HG02588 (cell line): ENCODE measurements around the gene POT1.
A peak's percentile ranks its signal among the peaks of the same experiment; 100 is the strongest.

Experiments used
- ATAC-seq: cut with Tn5 transposase; IDR thresholded peaks from one replicate; pipeline ENCODE4 v1.9.1; 2021; ENCODE audit warnings: mild to moderate bottlenecking, moderate library complexity; ENCODE audit not compliant: unreplicated experiment

Gene POT1

DNA sequence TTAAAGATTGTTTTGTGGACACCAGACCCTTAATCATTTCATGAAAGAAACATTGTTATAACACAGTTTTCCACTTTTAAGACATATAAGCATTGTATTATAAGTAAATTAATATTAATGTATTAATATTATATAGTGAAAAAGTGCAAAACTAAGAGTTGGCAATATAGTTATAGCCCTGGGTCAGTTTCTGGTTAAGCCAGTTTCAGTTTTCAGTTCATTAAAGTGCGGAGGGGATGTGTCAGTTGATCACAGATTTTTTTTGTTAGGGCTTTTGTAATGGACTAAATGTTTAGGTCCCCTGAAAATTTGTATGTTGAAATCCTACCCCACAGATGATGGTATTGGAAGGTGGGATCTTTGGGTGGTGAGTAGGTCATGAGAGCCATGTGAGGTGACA, 118.3 kb downstream of the POT1 start:
- ATAC-seq = no peak

GRCh38 chr7:124810605-124811004, 119.0 kb downstream of the POT1 start:
- no peak for ATAC-seq

DNA sequence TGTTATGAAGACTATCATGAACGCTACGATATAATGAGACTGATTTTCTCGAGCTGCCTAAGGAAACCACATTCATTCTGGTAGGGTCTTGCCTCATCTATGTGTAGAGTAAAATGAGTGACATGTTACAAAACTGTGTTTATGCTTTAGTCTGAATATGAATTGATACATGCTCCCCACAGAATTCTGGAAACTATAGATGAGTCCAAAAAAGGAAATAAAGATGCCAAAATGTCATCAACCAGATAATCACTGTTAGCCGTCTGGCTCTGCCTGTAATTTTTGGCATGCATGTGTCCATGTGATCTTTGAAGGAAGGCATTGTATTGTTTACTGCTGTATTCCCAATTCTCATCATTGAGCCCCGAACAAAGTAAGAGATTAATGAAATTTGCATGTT, 121.4 kb downstream of the POT1 start:
- ATAC-seq = no peak

DNA sequence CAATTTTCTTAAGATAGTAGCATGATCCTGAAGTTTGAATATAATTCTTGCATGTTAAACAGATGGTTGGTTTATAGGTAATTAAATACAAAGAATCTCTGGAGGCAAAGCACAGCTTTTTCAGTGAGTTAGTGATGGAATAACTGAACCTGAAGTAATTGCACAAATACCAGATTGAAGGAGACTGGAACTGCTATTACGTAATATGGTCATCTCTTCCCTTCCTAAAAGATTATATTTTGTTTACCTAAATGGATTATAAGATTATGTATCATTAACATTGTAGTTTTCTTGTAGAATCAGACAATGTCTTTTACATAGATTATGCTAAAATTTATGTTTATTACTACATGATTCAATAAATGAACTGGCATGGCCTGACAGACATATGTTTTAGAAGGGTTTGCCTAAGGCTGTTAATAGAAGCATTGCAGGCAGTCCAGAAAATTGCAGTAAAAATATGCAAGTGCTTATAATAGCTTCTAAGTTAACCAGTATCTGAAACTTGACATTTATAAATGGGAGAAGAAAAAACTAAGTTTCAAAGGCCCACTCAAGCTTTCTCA, 128.2 kb downstream of the POT1 start:
- ATAC-seq = no peak

- no peak for ATAC-seq
These were observed 129.2 kb downstream of the POT1 start for GRCh38 chr7:124800386-124800785.

GRCh38 chr7:124799448-124799847, 130.2 kb downstream of the POT1 start:
- ATAC-seq = no peak

DNA sequence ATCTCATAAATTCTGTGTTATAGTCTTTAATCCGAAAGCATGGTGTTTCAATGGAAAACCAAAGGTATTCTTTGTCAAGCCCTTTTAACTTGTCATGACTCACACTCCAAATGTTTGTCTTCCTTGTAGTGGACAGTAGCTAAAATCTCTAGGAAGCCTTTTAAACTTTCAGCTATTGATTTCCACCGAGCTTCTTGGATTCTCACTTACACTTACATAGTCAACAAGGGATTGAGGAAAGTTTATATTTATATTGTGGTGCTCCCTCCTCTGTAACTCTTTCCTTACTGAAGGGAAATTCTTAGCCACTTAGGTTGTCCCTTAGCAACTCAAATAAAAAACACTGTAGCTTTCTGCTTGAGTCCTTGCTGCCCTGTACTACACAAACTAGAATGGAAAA, 132.9 kb downstream of the POT1 start:
- no peak for ATAC-seq

DNA sequence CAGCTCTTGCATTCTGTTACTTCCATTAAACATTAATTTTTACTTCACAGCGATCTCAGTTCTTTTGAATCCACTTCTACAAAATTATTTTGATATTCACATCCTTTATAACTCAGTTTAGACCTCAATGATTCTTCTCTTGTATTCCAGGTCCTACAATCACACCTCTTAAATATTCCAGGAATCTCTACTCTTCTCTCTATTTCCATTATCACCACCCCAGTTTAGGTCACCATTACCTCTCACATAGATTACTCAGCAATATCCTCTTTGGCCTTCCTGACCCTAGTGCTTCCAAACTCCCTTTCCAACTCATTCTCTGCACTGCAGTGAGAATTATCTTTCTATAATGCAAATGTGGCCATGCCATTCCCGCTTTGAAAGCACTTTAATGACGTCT, 136.9 kb downstream of the POT1 start:
- ATAC-seq = no peak

GRCh38 chr7:124792002-124792401, 137.6 kb downstream of the POT1 start:
- no peak for ATAC-seq

DNA sequence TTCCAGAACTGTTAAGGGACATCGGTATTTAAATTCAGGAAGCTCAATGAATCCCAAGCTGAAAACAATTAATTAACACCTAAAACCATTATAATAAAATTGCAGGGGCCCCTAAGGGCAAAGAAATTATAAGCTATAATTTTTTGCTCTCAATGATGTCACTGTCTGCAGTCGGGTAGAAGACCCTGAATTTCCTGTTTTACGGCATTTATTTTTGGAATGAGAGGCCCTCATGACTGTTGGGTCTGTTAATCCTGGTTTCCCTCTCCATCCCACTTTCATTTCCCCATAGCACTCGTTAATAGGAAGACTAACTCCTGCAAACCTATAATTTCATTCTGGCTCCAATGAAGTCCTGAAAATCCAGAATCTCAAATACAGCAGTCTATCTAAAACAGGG, 138.2 kb downstream of the POT1 start:
- no peak for ATAC-seq

- ATAC-seq = no peak
These were observed 139.0 kb downstream of the POT1 start for GRCh38 chr7:124790645-124791044.

GRCh38 chr7:124785994-124786393, 143.6 kb downstream of the POT1 start:
- ATAC-seq = no peak

DNA sequence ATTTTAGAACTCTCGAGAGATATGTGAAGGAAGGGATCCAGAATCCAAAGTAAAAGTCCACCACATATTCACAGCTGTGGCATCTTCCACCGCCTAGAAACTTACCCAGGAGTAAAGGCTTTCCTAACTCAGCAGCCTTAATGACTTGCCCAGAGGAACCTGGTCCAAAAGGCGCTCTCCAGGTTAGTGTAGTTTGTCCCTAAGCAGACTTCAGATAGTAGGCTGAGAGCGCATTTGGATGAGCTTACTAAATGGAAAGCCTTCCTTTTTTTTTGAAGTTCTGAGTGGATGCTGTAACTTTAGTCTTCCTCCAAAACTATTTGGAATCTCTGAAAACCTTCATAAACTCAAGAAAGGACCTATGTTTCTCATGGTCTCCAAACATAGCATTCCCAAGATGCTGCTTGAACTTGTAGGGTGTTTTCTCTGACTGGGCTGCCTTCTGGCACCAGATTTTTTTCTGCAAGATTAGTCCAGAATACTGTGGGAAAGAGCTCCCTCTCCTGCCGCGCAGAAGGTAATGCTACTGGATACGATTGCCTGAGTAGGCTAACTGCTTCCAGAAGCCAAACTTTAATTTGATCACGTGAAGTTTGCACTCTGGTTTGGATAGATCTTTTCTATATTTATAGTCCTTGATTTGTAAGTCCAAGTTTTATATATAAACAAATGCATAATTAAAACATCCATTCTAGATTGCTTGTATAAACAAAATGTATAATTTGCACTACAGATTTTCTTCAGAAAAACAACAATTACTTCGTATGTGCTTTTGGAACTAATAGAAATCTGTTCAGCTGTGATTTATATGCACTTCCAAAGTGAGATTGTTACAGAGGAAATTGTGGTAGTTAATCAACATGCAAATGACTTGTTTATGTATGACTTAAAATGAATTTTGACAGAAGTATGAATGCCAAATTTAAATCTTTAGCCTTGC, 144.5 kb downstream of the POT1 start:
- ATAC-seq = peak; percentile 63

GRCh38 chr7:124783271-124783670, 146.4 kb downstream of the POT1 start:
- ATAC-seq = no peak

DNA sequence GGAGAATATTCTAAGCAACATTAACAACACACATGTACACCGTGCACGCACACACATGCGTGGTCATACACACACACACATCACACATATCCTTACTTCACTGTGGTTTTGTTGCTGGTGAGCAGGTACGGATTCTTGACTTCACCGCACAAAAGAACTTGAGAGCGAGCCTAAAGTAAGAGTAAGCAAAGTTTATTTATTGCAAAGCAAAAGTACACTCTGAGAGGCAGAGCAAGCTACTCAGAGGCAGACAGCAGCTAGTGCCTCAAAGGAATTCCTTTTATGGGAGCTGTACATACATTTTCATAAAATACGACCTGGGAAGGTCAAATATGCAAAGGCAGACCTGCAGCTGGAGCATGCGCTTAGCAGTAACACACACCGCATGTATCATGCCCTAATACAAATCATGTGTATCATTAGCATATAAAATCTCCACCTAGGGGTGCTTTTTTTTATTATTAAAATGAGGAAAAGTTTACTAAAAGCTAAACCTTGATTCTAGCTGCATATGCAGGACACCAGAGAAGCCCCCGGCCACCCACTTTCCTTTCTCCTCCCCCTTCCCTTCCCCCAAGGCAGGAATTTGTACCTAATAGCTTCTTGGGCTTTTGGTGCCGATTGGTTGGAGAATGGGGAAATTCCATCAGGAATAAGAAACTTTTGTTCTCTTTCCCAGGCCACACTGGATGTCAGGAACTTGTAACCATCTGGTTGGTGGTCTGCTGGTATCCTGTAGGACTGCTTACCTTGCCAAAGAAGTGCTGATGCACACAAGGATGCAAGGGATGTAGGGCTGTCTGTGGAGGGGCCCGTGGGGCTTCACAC, 147.5 kb downstream of the POT1 start:
- no peak for ATAC-seq

DNA sequence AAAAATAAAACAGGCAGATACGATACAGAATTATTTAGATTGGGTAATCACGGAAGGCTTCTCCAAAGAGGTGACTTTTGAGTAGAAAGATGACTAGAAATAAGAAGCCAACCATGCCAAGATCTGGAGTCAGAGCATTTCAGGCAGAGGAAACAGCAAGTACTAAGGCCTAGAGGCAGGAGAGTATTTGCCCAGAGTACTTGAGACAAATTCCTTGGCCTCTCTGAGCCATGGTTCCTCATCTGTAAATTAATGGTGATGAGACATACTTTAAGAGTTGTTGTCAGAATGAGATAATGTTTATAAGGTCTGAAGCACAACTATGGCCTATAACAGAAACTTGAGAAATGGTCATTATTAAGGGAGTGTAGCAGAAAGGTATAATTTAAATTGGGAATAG, 148.2 kb downstream of the POT1 start:
- ATAC-seq = no peak

DNA sequence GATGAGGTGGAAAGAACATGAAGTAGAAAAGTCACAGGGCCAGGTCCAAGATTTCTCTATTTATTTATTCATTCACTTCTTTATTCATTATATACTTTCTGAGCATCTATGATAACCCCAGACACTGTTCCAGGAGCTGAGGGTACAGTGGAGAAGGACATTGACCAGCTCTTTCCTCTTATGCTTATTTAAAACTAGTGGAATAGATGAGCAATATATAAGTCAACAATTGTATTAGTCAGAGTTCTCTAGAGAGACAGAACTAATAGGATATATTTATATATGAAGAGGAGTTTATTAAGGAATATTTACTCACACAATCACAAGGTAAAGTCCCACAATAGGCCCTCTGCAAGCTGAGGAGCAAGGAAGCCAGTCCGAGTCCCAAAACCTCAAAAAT, 149.0 kb downstream of the POT1 start:
- no peak for ATAC-seq

- ATAC-seq = no peak
These were observed 149.6 kb downstream of the POT1 start for GRCh38 chr7:124780056-124780455.

GRCh38 chr7:124779620-124780019, 150.0 kb downstream of the POT1 start:
- ATAC-seq = no peak

DNA sequence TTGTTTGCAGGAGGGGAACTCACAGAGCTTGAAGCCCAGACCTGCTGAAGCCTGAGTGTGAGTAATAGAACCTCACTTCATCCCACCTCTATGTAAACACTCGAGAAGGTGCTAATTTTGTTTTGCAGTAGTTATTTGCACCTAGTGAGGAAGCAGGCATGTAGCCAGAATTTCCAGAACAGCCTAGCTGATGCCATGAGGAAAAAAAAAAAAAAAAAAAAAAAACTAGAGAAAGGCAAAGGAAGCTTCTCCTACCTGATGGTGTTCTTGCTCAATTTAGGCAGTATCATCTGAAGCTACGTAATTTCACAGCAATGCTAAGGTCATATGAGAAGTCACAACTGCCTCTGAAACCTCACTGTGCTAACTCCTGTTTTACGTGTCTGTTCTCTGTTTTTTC, 150.4 kb downstream of the POT1 start:
- no peak for ATAC-seq

- ATAC-seq = no peak
These were observed 152.4 kb downstream of the POT1 start for GRCh38 chr7:124777268-124777667.

GRCh38 chr7:124776153-124776552, 153.5 kb downstream of the POT1 start:
- ATAC-seq = no peak
